ENCODE measurements around the gene LBX1.

Gene LBX1, protein sequence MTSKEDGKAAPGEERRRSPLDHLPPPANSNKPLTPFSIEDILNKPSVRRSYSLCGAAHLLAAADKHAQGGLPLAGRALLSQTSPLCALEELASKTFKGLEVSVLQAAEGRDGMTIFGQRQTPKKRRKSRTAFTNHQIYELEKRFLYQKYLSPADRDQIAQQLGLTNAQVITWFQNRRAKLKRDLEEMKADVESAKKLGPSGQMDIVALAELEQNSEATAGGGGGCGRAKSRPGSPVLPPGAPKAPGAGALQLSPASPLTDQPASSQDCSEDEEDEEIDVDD

DNA sequence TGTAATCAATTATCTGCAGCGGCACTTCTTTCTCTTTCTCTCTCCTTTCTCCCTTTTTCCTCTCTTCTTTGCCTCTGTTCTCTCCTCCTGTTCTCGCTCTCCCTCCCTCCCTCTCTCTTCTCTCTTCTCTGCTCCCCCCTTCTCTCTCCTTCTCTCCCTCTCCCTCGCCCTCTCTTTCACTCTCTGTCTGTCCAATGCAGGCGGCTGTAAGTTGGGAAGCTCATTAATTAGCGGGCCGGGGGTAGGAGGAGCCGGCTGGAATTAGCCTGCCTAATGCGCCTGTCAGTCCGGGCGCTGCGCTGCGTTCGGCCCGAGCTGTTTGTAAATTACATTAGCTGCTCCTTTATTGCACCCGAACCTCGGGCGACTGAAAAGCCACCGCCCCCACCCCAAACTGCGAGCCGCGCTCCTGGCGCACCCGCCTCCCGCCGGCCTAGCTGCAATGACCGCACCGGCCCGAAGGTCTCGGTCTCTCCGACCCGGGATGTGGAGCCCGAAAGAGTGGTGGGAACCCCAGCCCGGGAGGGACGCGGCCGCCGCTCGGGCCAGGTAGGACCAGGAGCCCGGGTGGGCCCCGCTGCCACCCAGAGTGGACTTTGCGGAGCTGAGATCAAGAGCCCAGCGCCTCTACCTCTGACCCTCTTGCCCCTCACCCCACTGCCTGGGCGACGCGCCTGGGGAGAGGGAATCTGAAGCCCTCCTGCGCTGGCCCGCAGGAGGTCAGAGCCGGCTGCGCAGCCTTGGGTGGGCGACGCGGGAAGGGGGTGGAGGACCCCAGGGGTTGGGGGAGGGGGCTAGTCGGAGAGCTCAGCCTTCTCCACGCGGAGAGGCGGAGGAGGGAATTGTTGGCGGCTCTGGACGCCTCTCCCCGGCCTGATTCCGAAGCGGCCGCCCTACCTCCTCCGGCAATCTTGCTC lies at the start of gene LBX1:
Gene LBX1, minus strand, starts transcription at position 198 of the 917 bp plus-strand sequence. CDS start 648 bp downstream, outside the sequence.
- no peak for FAIRE-seq

DNA sequence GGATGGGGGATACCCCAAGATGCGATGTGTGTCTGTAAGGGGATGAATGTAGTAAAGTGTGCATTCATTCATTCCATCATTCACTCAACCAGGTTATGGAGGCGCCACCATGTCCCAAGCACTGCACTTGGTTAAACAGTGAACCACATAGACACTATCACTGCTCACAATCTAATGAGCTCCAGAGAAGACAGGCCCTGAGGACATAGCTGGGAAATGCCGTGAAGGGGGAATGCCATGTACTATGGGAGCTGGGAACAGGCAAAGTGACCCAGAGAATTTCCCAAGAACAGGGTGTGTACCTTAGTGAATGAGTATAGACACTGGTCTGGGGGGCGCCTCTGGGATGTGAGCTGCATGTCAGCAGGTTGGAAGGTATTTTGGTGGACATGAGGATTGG lies 44.5 kb upstream of the LBX1 start:
- no peak for FAIRE-seq

DNA sequence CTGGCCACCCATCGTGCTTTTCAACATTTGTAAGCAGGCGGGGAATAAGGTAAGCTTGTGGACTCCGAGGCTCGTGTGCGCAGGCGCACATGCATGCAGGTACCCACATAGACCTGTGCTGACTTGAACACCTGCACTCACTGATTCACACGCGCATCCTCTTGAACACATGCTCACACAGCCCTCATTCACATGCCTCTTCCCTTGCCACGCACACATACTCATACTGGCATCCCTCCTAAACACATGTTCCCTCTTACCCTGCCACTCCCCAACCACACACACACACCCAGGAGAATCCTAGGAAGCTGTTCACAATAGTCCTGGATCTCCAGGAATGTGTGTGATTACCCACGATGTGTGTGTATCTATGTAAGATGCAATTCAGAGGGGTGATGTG lies 44.1 kb upstream of the LBX1 start:
- no peak for FAIRE-seq

DNA sequence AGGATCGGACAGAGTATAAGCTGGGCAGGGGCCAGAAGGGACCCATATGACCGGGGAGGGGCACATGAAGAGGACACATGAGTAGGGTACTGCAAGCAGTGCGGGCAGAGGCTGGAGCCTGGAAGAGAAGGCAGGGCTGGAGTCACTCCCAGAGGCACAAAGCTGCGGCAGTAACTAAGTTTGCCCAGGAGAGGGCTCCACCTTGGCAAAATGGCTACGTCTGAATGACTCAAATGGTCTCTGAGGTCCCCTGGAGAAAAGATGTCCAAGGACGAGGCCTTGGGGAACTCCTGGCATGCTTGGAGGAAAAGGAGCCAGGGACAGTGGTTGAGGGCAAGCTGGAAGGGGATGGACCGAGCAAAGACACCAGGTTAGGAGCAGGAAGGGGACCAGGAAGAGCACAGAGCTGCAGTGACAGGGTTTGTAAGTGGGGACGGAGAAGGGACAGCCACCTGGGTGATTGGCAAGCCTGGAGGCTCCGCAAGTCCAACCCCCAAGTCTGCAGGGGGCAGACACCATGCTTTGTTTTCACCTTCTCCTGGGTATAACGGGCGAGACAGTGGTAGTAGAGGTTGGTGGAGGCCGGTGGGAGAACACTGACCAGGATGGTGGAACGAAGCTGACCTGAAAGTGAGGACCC lies 43.1 kb upstream of the LBX1 start:
- FAIRE-seq = no peak

DNA sequence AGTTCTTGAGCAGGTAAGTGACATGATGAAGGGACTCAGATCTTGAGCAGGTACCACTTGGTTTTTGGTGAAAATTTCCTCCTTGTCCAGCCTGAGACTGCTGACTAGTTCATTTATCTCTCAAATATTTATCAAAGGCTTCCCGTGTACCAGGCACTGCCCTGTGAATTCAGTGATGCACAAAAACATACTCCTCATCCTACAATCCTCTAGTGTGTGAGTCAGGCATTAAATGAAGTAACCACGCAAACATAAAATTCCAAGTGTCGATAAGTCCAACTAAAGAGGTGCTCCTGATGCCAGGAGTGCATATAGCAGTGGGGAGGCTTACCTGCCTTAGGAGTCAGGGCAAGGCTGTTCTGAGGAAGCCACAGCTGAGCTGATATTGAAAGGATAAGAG lies 41.5 kb upstream of the LBX1 start:
- FAIRE-seq = no peak

DNA sequence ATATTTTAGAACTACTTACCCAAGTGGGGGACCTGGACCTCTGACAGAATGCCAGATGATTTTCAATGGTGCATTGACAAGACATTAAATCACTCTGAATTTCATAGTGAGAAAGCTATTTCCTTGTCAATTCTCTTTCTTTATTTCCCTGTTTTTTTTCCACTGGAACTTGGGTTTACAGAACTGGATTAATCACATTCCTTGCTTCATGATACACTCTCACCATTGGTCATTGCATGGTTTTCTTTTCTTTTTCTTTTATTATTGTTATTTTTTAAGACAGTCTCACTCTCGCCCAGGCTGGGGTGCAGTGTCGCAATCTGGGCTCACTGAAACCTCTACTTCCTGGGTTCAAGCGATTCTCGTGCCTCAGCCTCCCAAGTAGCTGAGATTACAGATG lies 38.5 kb upstream of the LBX1 start:
- no peak for FAIRE-seq

DNA sequence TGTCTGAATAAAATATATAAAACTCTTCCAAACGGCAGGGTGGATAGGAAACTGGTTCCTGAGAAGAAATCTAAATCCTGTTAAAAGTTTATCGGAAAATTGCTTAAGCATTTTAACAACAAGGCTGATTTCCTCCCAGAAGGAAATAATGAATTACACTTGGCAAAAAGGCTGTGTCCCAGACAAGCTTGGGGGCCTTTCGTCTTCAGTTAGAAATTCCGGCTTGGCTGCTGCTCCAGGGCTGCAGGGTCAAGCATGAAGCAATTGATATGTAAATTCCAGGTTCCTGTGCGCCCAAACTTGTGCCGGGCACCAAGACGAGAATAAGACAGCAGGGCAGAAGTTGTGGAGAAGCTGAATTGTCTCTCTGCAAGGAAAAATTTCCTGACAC lies 38.0 kb upstream of the LBX1 start:
- FAIRE-seq = no peak

DNA sequence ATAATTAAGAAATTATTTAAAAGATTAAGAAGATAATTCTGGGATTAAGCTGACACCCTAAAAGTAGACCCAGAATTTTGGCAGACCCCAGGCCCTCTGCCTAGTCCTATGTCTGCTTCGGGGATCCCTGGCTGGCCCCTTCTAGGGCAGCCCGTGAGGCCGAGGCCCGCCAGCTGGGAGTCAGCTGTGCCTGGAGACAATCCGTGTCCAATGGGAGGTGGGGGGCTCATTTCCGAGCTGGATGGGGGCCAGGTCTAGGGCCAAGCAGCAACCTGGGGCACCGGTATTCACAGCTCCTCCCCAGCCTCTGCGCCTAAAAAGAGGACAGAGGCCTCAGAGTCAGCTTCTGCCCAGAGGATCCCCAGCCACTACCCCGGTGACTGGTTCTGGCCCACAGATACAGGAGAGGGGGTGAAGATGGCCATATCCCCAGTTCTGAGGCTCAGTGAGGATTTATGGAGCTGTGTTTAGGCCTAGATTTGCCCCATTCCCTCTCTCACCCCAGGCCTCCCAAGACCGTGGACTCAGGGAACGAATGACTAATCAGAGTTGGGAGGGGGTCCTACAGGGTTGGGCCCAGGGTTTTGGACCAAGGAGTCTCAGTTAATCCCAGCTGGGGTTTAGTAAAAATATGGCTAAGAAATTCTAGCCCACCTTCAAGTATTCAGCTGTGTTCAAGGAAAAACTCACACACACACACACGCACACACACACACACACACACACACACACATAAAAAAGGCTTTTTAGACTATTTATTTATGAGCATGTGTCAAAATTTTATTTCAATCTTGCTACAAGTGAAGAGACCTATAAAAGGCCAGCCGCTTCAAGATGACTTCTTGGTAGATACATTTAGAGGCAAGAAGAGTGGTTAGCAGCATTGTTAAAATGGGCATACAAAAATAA lies 37.4 kb upstream of the LBX1 start:
- FAIRE-seq = no peak

DNA sequence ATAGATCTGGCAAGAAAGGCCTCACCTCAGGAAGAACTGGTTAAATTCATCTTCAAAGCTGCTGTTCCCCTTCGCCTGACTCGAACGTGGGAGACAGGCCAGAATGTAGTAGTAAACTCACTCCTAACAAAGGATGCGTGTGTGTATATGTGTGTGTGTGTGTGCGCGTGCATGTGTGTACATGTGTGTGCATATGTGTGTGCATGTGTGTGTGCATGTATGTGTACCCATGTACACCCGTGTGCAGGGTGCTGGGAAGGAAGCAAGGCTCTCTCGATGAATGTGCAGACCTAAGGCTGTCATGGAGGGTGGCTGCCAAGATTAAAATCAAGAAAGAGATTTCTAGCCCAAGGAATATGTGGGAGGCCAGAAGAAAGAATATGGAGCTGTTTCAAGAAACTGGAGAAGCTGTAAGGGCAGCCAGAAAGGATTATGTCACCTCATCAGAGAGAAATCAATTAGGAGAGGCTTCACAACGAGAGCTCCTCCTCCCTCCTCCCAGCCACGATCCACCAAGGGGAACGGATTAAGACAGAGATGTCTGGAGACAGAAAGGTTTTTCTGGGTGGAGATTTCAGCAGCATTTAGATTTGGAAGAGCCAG lies 34.0 kb upstream of the LBX1 start:
- FAIRE-seq = no peak

DNA sequence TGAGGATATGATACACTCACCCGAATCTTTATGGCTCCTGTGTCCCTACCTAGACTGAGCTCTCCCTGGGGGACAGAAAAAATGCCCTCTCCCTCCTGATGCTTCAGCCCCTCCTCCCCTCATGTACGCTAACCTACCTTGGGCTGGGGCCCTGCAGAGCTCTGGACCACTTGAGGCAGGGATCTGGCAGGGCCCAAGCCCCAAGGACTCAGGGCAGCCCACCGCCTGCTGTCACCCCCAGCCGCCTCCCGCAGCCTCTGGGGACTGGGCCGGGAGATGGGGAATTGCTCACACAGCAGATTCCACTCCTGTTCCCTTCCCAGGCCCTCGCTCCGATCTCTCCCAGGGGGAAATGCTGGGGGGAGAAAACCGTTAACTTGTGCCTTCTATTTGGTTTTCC lies 32.9 kb upstream of the LBX1 start:
- FAIRE-seq = no peak

DNA sequence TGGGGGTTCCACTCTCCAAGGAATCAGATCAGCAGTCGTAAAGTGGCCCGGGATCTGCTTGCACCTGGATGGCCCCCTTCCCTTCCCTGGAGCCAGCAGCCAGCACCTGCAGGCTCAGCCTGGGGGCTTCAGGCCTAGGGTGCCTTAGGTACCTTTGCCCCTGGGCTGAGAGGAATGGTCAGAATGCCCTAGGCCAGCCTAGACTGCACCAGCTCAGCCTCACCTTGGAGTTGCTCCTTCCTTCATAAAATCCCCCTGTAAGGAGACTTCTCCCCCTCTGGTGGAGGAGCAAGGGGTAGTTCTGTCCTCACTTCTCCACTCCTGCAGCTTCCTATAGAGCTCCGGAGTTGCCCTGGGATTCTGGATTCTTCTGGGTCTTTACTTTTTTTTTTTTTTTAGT lies 32.4 kb upstream of the LBX1 start:
- no peak for FAIRE-seq

DNA sequence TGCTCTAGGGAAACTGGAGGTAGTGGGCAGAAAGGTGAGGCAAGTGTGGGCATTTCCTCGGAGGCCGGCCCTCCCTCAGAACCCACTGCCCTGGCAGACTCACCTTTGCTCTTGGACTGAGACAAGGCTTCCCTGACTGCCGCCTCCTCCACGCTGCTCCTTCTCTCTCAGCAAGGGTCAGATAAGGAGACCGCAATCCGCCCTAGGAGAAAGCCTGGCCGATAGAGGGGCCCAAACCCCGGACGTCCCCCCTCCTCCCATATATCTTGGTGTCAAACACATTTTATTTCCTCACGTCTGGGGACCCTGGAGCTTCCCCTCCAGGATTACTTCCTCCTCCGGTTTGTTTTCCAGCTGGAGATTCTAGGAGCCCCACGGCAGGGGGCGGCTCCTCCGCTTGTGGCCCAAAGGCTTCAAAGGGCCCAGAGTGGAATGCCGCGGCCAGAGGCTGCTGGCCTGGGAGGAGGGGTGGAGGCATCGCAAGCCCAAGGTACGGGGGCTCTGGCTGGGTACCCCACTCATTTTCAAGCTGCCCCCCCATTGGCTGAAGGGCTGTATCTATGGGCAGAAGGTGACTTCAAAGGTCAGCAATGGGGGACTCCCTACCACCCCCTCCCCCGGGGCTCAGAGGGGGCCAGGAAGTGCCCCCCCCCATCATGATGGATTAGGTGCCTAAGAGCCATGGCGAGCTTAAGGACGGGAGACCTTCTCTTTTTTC lies 31.7 kb upstream of the LBX1 start:
- no peak for FAIRE-seq

DNA sequence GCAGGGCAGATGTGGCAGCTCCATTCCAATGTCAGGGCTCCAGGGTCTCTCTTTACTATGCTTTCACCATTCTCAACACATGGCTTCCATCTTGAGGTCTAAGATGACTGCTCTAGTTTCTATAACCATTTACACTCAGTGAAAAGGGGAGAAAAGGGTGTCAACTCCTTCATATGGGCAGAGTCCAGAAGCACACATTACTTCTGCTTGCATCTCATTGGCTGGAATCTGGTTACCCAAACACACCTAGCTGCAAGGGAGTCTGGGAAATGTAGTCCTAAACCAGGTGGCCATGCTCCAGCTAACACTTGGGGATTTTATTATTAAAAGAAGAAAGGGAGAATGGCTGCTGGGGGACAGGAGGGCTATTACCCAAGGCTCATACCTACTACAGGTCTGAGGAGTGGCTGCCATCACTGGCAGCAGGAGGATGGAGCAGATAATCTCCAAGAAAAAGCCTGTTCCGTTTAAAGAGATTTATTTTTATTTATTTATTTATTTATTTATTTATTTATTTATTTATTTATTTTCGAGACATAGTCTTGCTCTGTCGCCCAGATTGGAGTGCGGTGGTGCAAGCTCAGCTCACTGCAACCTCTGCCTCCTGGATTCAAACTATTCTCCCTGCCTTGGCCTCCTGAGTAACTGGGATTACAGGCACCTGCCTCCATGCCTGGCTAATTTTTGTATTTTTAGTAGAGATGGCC lies 29.1 kb upstream of the LBX1 start:
- FAIRE-seq = no peak

DNA sequence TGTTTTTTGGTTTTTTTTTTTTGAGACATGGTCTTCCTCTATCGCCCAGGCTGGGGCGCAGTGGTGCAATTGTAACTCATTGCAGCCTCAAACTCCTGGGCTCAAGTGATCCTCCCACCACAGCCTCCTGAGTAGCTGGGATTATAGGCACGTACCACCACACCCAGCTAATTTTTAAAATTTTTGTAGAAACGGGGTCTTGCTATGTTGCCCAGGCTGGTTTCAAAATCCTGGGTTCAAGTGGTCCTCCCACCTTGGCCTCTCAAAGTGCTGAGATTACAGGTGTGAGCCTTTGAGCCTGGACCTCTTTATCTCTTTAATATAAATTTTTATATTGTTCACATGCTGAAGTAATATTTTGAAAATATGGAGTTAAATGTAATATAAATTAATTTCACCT lies 28.2 kb upstream of the LBX1 start:
- no peak for FAIRE-seq

DNA sequence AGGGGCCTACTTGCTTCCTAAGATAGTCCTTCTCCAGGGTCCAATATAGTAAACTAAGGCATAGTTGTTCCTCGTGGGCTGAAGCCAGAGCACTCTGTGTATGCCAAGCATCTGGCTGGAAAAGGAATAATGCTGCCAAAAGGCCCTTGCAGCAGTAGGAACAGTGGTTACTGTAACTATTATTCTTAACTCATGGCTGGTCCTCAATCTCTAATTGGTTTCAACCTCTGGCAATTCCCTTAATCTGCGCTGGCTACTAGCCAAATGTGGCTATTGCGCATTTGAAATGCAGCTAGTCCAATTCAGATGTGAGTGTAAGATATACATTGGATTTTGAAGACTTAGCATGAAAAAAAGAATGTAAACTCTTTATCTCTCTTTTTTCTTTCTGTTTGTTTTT lies 27.8 kb upstream of the LBX1 start:
- no peak for FAIRE-seq

DNA sequence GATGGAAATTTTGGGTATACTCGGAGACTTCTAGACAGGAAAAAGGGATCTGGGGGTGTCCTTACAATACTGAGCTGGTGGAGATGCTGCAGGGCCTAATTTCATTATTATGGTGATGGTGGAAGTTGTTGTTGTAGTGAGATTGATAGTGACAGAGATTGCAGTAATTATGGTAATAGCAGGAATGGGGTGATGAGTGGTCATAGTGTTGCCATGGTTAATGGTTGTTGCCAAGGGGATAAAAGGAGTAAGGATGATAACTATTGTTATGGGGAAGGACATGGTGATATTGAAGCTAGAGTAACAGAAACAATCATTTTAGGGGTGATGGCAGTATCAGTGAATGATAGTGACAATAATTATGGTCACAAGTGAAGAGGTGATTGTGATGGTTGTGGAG lies 27.1 kb upstream of the LBX1 start:
- FAIRE-seq = no peak

DNA sequence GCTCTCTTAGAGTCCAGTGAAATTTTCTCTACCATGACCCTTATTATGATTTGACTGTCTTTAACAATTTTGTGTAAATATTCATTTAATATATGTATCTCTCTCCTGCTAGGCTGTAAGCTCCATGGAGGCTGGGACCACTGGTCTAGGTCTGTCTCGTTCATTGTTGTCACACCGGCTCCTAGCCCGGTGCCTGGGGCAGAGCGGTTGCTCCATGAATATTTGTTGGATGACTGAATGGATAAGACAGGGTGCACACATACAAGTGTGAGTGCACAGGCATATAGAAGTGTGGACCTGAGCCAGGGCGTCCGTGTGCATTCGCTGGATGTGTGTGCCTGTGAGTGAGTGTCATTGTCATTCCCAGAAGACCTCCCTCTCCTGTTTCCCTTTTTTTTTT lies 20.9 kb upstream of the LBX1 start:
- no peak for FAIRE-seq

DNA sequence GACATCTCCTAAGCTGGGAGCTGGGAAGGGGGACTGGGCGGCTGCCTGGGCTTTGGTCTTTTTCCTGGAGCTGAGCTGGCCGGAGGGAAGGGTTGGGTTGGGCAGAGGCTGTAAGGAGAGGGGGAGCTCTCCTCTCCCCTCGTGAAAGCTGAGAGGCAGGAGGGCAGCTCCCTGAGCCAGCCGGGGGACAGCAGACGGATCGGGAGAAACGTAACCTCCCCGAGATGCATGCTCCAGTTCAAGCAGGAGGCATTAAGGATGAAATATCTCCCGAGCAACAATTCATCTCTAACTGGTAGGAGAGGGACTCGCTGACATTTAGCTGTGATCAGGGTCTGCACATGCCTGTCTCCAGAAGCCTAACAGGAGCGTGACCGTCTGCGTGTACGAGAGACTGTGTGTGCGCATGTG lies 19.9 kb upstream of the LBX1 start:
- FAIRE-seq = no peak

DNA sequence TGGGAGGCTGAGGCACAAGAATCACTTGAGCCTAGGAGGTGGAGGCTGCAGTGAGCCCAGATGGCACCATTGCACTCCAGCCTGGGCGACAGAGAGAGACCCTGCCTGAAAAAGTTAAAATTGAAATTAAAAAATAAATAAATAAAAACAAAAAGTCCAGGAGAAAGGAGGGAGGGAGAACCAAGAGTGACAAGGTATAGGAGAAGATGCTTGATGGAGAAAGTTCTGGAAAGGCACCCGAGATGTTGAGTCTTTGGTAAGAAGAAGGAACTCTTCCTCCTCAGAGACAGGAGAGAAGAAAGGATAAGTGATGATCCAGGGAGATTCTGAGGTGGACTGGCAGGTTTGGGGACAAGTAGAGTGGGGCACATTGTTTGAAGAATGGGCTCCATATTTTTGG lies 17.4 kb upstream of the LBX1 start:
- FAIRE-seq = no peak

DNA sequence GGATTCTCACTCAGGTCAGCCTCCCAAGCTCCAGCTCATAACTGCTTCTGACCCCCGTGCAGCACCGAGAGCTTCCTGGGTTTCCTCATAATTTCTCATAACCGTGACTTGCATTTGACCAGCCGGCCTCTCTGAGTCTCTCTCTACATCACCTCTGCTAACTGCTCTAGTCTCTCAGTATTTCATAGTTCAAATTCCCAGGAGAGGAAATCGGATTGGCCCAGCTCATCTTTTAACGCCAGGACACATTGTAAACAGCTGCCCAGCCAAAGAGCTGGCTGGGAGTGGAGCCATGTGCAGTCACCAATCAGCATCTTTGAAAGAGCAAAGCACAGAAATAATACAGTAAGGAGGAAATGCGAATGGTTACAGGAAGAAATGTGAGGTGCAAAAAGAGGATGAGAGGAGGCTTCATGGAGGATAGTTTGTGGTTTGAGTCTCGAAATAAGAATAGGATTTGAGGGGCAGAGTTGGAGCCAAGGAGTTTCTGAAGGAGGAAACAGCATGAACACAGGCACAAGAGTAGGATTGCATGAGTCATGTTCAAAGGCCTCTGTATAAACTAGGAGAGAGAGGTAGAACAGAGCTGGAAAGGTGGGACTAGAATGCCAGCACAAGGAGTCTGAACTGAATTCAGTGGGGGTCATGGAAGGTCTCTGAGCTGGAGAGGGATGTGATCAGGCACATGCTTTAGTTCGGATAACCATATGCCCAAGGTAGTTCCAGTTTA lies 15.2 kb upstream of the LBX1 start:
- no peak for FAIRE-seq

Data from colon (tissue), 2 donors.